Ectodermal cell (in vitro differentiated cells): ENCODE results near the gene CSMD2.
A peak's percentile ranks its signal among the peaks of the same experiment; 100 is the strongest.

Experiments used
- H3K27ac ChIP-seq: 2 replicates; pipeline ENCODE4 v1.7.0; 2013; ENCODE audit warnings: mild to moderate bottlenecking, low read depth, low read length; ENCODE audit not compliant: insufficient read depth, poor library complexity, severe bottlenecking
- H3K27me3 ChIP-seq: 2 replicates; pipeline ENCODE4 v1.7.0; 2013; ENCODE audit warnings: mild to moderate bottlenecking, low read length; ENCODE audit not compliant: insufficient read depth, control insufficient read depth, poor library complexity, severe bottlenecking
- H3K36me3 ChIP-seq: one replicate; pipeline ENCODE4 v1.7.0; 2013; ENCODE audit warnings: low read length; ENCODE audit not compliant: control insufficient read depth, insufficient read depth
- H3K4me1 ChIP-seq: one replicate; pipeline ENCODE4 v1.7.0; 2013; ENCODE audit warnings: low read length; ENCODE audit not compliant: control insufficient read depth, insufficient read depth
- H3K4me3 ChIP-seq: 2 replicates; pipeline ENCODE4 v1.7.0; 2013; ENCODE audit warnings: low read depth, low read length, control low read depth; ENCODE audit not compliant: insufficient read depth
- H3K9me3 ChIP-seq: 2 replicates; pipeline ENCODE4 v1.7.0; 2013; ENCODE audit warnings: mild to moderate bottlenecking, low read length, moderate library complexity; ENCODE audit not compliant: control insufficient read depth
- WGBS, 2 experiments: methylation state at CpG; one replicate each; pipeline ENCODE4 v1.1.7; 2013; ENCODE audit warnings: missing lambda C conversion rate in 2 of 2; 5-methylcytosine and 5-hydroxymethylcytosine counted together

The CSMD2 gene

GRCh38 chr1:33599516-33600115, 565.4 kb downstream of the CSMD2 start:
- H3K36me3 ChIP-seq = no peaks in the 10 kb centered on the region
- H3K4me1 ChIP-seq = no peaks in the 10 kb centered on the region
- H3K27ac ChIP-seq = no peak overlapping the region
- no peak overlapping the region for H3K4me3 ChIP-seq
- no peaks in the 10 kb centered on the region for H3K27me3 ChIP-seq
- WGBS, 2 experiments = 96% methylated on average over 7 of the region's 7 CpGs
- no peaks in the 10 kb centered on the region for H3K9me3 ChIP-seq

- Histone ChIP-seq H3K27ac (no peak overlapping the region), H3K36me3 (no peaks in the 10 kb centered on the region), H3K4me1 (no peaks in the 10 kb centered on the region), H3K9me3 (no peaks in the 10 kb centered on the region), H3K4me3 (no peak overlapping the region), H3K27me3 (no peaks in the 10 kb centered on the region)
- 95 to 98% methylated on average over 7 of the region's 7 CpGs for WGBS, 2 experiments
These were observed 576.3 kb downstream of the CSMD2 start for GRCh38 chr1:33588726-33589125.

- Histone ChIP-seq H3K4me1 (no peaks in the 10 kb centered on the region), H3K36me3 (no peaks in the 10 kb centered on the region), H3K9me3 (no peaks in the 10 kb centered on the region), H3K4me3 (no peak overlapping the region), H3K27me3 (no peaks in the 10 kb centered on the region), H3K27ac (no peak overlapping the region)
- 91 to 98% methylated on average over 5 of the region's 5 CpGs for WGBS, 2 experiments
These were observed 578.2 kb downstream of the CSMD2 start for GRCh38 chr1:33586795-33587194.

- H3K9me3 ChIP-seq = no peaks in the 10 kb centered on the region
- no peaks in the 10 kb centered on the region for H3K36me3 ChIP-seq
- H3K4me3 ChIP-seq = no peak overlapping the region
- no peak overlapping the region for H3K27ac ChIP-seq
- H3K4me1 ChIP-seq = no peaks in the 10 kb centered on the region
- WGBS, 2 experiments = 95 to 96% methylated on average over 4 of the region's 4 CpGs
- no peaks in the 10 kb centered on the region for H3K27me3 ChIP-seq
These were observed 578.9 kb downstream of the CSMD2 start for GRCh38 chr1:33586106-33586505.

- Histone ChIP-seq H3K4me1 (no peaks in the 10 kb centered on the region), H3K4me3 (no peak overlapping the region), H3K27me3 (no peaks in the 10 kb centered on the region), H3K9me3 (no peaks in the 10 kb centered on the region), H3K27ac (no peak overlapping the region), H3K36me3 (no peaks in the 10 kb centered on the region)
- 90 to 95% methylated on average over 6 of the region's 6 CpGs for WGBS, 2 experiments
These were observed 581.5 kb downstream of the CSMD2 start for GRCh38 chr1:33583567-33583966.

GRCh38 chr1:33578557-33579448, 586.2 kb downstream of the CSMD2 start:
- H3K4me3 ChIP-seq = no peak overlapping the region
- no peaks in the 10 kb centered on the region for H3K36me3 ChIP-seq
- H3K4me1 ChIP-seq = no peaks in the 10 kb centered on the region
- no peaks in the 10 kb centered on the region for H3K9me3 ChIP-seq
- WGBS, 2 experiments = 78 to 81% methylated on average over 16 of the region's 16 CpGs
- peak overlapping the region; percentile 21 for H3K27ac ChIP-seq
- H3K27me3 ChIP-seq = no peaks in the 10 kb centered on the region

GRCh38 chr1:33577663-33578062, 587.4 kb downstream of the CSMD2 start:
- Histone ChIP-seq H3K27me3 (no peaks in the 10 kb centered on the region), H3K27ac (no peak overlapping the region), H3K4me1 (no peaks in the 10 kb centered on the region), H3K4me3 (no peak overlapping the region), H3K36me3 (no peaks in the 10 kb centered on the region), H3K9me3 (no peaks in the 10 kb centered on the region)
- 90 to 92% methylated on average over 9 of the region's 9 CpGs for WGBS, 2 experiments

GRCh38 chr1:33576821-33577599, 588.0 kb downstream of the CSMD2 start:
- Histone ChIP-seq H3K36me3 (no peaks in the 10 kb centered on the region), H3K4me3 (no peak overlapping the region), H3K9me3 (no peaks in the 10 kb centered on the region), H3K4me1 (no peaks in the 10 kb centered on the region), H3K27ac (no peak overlapping the region), H3K27me3 (no peaks in the 10 kb centered on the region)
- WGBS, 2 experiments = 92 to 94% methylated on average over 10 to 11 of the region's 11 CpGs

GRCh38 chr1:33575324-33575879, 589.6 kb downstream of the CSMD2 start:
- Histone ChIP-seq H3K4me3 (no peak overlapping the region), H3K4me1 (no peaks in the 10 kb centered on the region), H3K36me3 (no peaks in the 10 kb centered on the region), H3K9me3 (no peaks in the 10 kb centered on the region), H3K27ac (no peak overlapping the region), H3K27me3 (no peaks in the 10 kb centered on the region)
- 89 to 95% methylated on average over 7 of the region's 7 CpGs for WGBS, 2 experiments

GRCh38 chr1:33573661-33574060, 591.4 kb downstream of the CSMD2 start:
- no peaks in the 10 kb centered on the region for H3K4me1 ChIP-seq
- H3K9me3 ChIP-seq = no peaks in the 10 kb centered on the region
- H3K36me3 ChIP-seq = no peaks in the 10 kb centered on the region
- 87 to 89% methylated on average over 3 of the region's 3 CpGs for WGBS, 2 experiments
- no peak overlapping the region for H3K27ac ChIP-seq
- no peak overlapping the region for H3K4me3 ChIP-seq
- H3K27me3 ChIP-seq = no peaks in the 10 kb centered on the region
